Measurements from ENCODE around the gene ABLIM2.

The ABLIM2 gene

GRCh38 chr4:8083086-8083825 lies 75.4 kb downstream of the ABLIM2 start:
- Mint-ChIP-seq H3K4me3 (no peak overlapping the region), H3K27ac (no peak overlapping the region), H3K9me3 (no peaks in the 10 kb centered on the region), H3K27me3 (ENCODE audit: low read depth, poor library complexity) (peaks cover 6% of the 10 kb centered on the region), H3K4me1 (peaks cover 46% of the 10 kb centered on the region), H3K36me3 (ENCODE audit: low read depth) (no peaks in the 10 kb centered on the region)
- TF ChIP-seq CTCF (IDR thresholded peaks at IDR 0.05): no peak
- DNase-seq: no peak

GRCh38 chr4:8082517-8083055 lies 76.0 kb downstream of the ABLIM2 start:
- Mint-ChIP-seq H3K36me3 (ENCODE audit: low read depth) (no peaks in the 10 kb centered on the region), H3K9me3 (no peaks in the 10 kb centered on the region), H3K27ac (no peak overlapping the region), H3K27me3 (ENCODE audit: low read depth, poor library complexity) (peaks cover 6% of the 10 kb centered on the region), H3K4me3 (no peak overlapping the region), H3K4me1 (peaks cover 46% of the 10 kb centered on the region)
- no peak for DNase-seq
- no peak for TF ChIP-seq CTCF (IDR thresholded peaks at IDR 0.05)

GRCh38 chr4:8081621-8082516 lies 76.7 kb downstream of the ABLIM2 start:
- H3K27me3 Mint-ChIP-seq (ENCODE audit: low read depth, poor library complexity): peaks cover 3% of the 10 kb centered on the region
- H3K9me3 Mint-ChIP-seq: no peaks in the 10 kb centered on the region
- H3K4me1 Mint-ChIP-seq: peaks cover 40% of the 10 kb centered on the region
- no peak for TF ChIP-seq CTCF (IDR thresholded peaks at IDR 0.05)
- H3K4me3 Mint-ChIP-seq: no peak overlapping the region
- no peaks in the 10 kb centered on the region for H3K36me3 Mint-ChIP-seq (ENCODE audit: low read depth)
- DNase-seq: no peak
- H3K27ac Mint-ChIP-seq: no peak overlapping the region

GRCh38 chr4:8081171-8081570 lies 77.4 kb downstream of the ABLIM2 start:
- no peak for TF ChIP-seq CTCF (IDR thresholded peaks at IDR 0.05)
- H3K27me3 Mint-ChIP-seq (ENCODE audit: low read depth, poor library complexity): peaks cover 3% of the 10 kb centered on the region
- no peak for DNase-seq
- no peak overlapping the region for H3K27ac Mint-ChIP-seq
- no peaks in the 10 kb centered on the region for H3K36me3 Mint-ChIP-seq (ENCODE audit: low read depth)
- H3K4me3 Mint-ChIP-seq: no peak overlapping the region
- H3K9me3 Mint-ChIP-seq: no peaks in the 10 kb centered on the region
- peaks cover 36% of the 10 kb centered on the region for H3K4me1 Mint-ChIP-seq

GRCh38 chr4:8080754-8081065 lies 77.9 kb downstream of the ABLIM2 start:
- no peak for DNase-seq
- Mint-ChIP-seq H3K36me3 (ENCODE audit: low read depth) (no peaks in the 10 kb centered on the region), H3K9me3 (no peaks in the 10 kb centered on the region), H3K27me3 (ENCODE audit: low read depth, poor library complexity) (peaks cover 3% of the 10 kb centered on the region), H3K4me1 (peaks cover 34% of the 10 kb centered on the region), H3K4me3 (peak overlapping the region; percentile 52), H3K27ac (no peak overlapping the region)
- no peak for TF ChIP-seq CTCF (IDR thresholded peaks at IDR 0.05)
